DND-41 (cell line): ENCODE measurements around the gene WLS.

Source experiments
- CTCF ChIP-seq: IDR thresholded peaks from 2 replicates; pipeline ENCODE4 v1.5.1; 2012; ENCODE audit warnings: borderline replicate concordance, low read length, moderate library complexity, mild to moderate bottlenecking; ENCODE audit not compliant: poor library complexity, severe bottlenecking; ENCODE audit errors: extremely low read depth
- EZH2 ChIP-seq: IDR thresholded peaks from 3 replicates; pipeline ENCODE4 v1.6.1; 2012; ENCODE audit warnings: borderline replicate concordance, low read depth, mild to moderate bottlenecking, moderate library complexity, low read length, inconsistent platforms; ENCODE audit not compliant: severe bottlenecking

DNA sequence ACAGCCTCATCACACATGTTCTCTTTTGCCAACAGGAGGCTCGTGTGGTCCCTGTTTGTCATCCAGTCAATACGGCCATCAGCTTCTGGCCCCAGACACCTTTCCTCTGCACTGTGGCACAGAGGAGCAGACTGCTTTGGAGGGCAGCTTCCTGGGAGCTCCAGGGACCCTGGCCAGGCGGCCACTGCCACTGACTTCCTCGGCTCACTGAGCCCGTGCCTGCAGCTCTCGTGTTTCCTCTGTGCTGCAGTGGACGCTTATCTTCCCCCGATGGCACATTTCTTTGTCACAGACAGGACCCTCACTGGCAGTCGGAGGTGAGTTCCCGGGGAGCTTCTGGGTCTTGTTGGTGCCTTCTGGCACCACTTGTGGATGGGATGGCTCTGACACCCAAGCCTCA, 114.9 kb downstream of the WLS start:
- TF ChIP-seq CTCF = no peak
- no peak for TF ChIP-seq EZH2
